HEK293 (cell line): ENCODE results near the gene KHDC1L.
A peak's percentile ranks its signal among the peaks of the same experiment; 100 is the strongest.

Experiments
- CTCF ChIA-PET: fragments of 350-600 bp; formaldehyde crosslinking; extraction: SDS; loops from one replicate; lab custom pipeline; 2021; ENCODE audit warnings: antibody characterized with exemption; lab: Yijun Ruan, JAX
- POLR2A ChIA-PET: fragments of 300-600 bp; formaldehyde crosslinking; extraction: SDS; loops from one replicate; lab custom pipeline; 2020; ENCODE audit warnings: antibody characterized with exemption, inconsistent platforms; lab: Yijun Ruan, JAX
- H3K27ac ChIP-seq: fragments of 200-500 bp; sonication (Bioruptor generic); 2 replicates; pipeline ENCODE4 v1.5.1; 2014; ENCODE audit warnings: low read depth, low read length, control low read depth, inconsistent platforms; ENCODE audit errors: extremely low read depth
- H3K36me3 ChIP-seq, 2 experiments: fragments of 200-500 bp in 1 of 2; sonication (Bioruptor generic) in 1 of 2; 1 replicate in 1 of 2; 2 replicates in 1 of 2; pipeline ENCODE4 v1.5.1; 2014 to 2017; ENCODE audit warnings: inconsistent platforms in 2 of 2, low read length in 2 of 2; ENCODE audit not compliant: control insufficient read depth in 2 of 2, insufficient read depth in 1 of 2
- H3K4me1 ChIP-seq: fragments of 200-500 bp; sonication (Bioruptor generic); 2 replicates; pipeline ENCODE4 v1.5.1; 2014; ENCODE audit warnings: mild to moderate bottlenecking, low read length, inconsistent platforms; ENCODE audit not compliant: control insufficient read depth, insufficient read depth
- H3K4me3 ChIP-seq: 2 replicates; pipeline ENCODE4 v1.5.1; 2011; ENCODE audit warnings: low read depth, mild to moderate bottlenecking, control low read depth, low read length, moderate library complexity
- H3K9me3 ChIP-seq: fragments of 200-500 bp; sonication (Bioruptor generic); 2 replicates; pipeline ENCODE4 v1.5.1; 2014; ENCODE audit warnings: low read depth, low read length, inconsistent platforms; ENCODE audit not compliant: control insufficient read depth, insufficient read depth
- MYNN ChIP-seq: fragments of 450-650 bp; formaldehyde crosslinking; IDR thresholded peaks from 2 replicates; pipeline ENCODE4 v1.5.1; 2016; ENCODE audit warnings: missing biosample characterization, missing genetic modification characterization, borderline replicate concordance
- PATZ1 ChIP-seq: fragments of 450-650 bp; formaldehyde crosslinking; IDR thresholded peaks from 2 replicates; pipeline ENCODE4 v1.5.1; 2016; ENCODE audit warnings: missing biosample characterization, missing genetic modification characterization
- SP2 ChIP-seq: fragments of 450-650 bp; formaldehyde crosslinking; IDR thresholded peaks from 2 replicates; pipeline ENCODE4 v1.5.1; 2016; ENCODE audit warnings: missing biosample characterization, missing genetic modification characterization
- WT1 ChIP-seq: fragments of 450-650 bp; formaldehyde crosslinking; IDR thresholded peaks from 2 replicates; pipeline ENCODE4 v1.5.1; 2016; ENCODE audit warnings: missing biosample characterization, missing genetic modification characterization
- ZBTB10 ChIP-seq: fragments of 450-650 bp; formaldehyde crosslinking; IDR thresholded peaks from 2 replicates; pipeline ENCODE4 v1.5.1; 2016; ENCODE audit warnings: missing biosample characterization, missing genetic modification characterization
- ZBTB11 ChIP-seq: fragments of 450-650 bp; formaldehyde crosslinking; conservative IDR thresholded peaks from 2 replicates; pipeline ENCODE4 v1.5.1; 2016; ENCODE audit warnings: low read depth, missing biosample characterization, missing genetic modification characterization
- ZBTB17 ChIP-seq: fragments of 450-650 bp; formaldehyde crosslinking; IDR thresholded peaks from 2 replicates; pipeline ENCODE4 v1.5.1; 2016; ENCODE audit warnings: missing biosample characterization, missing genetic modification characterization
- ZBTB26 ChIP-seq: fragments of 450-650 bp; formaldehyde crosslinking; optimal IDR thresholded peaks from 2 replicates; pipeline ENCODE3; 2016; ENCODE audit warnings: missing biosample characterization, mild to moderate bottlenecking, missing genetic modification characterization
- ZBTB6 ChIP-seq: fragments of 450-650 bp; formaldehyde crosslinking; IDR thresholded peaks from 2 replicates; pipeline ENCODE4 v1.5.1; 2017; ENCODE audit warnings: missing biosample characterization, missing genetic modification characterization
- ZFHX2 ChIP-seq: fragments of 450-650 bp; formaldehyde crosslinking; conservative IDR thresholded peaks from 2 replicates; pipeline ENCODE4 v1.5.1; 2016; ENCODE audit warnings: missing biosample characterization, missing genetic modification characterization
- ZIC2 ChIP-seq: fragments of 450-650 bp; formaldehyde crosslinking; IDR thresholded peaks from 2 replicates; pipeline ENCODE4 v1.5.1; 2016; ENCODE audit warnings: missing biosample characterization, missing genetic modification characterization
- ZNF10 ChIP-seq: fragments of 450-650 bp; formaldehyde crosslinking; IDR thresholded peaks from 2 replicates; pipeline ENCODE4 v1.5.1; 2017; ENCODE audit warnings: missing biosample characterization, missing genetic modification characterization
- ZNF140 ChIP-seq: fragments of 450-650 bp; formaldehyde crosslinking; IDR thresholded peaks from 2 replicates; pipeline ENCODE4 v1.5.1; 2016; ENCODE audit warnings: missing biosample characterization, missing genetic modification characterization
- ZNF335 ChIP-seq: fragments of 450-650 bp; formaldehyde crosslinking; conservative IDR thresholded peaks from 2 replicates; pipeline ENCODE4 v1.5.1; 2016; ENCODE audit warnings: missing biosample characterization, missing genetic modification characterization
- ZNF561 ChIP-seq: fragments of 450-650 bp; IDR thresholded peaks from 2 replicates; pipeline ENCODE4 v1.5.1; 2018; ENCODE audit warnings: missing biosample characterization, missing genetic modification characterization, borderline replicate concordance
- ZNF843 ChIP-seq: fragments of 450-650 bp; formaldehyde crosslinking; IDR thresholded peaks from 2 replicates; pipeline ENCODE4 v1.5.1; 2016; ENCODE audit warnings: missing biosample characterization, missing genetic modification characterization
- ZSCAN23 ChIP-seq: fragments of 450-650 bp; formaldehyde crosslinking; IDR thresholded peaks from 2 replicates; pipeline ENCODE4 v1.5.1; 2016; ENCODE audit warnings: missing biosample characterization, missing genetic modification characterization
- ZSCAN30 ChIP-seq: fragments of 450-650 bp; IDR thresholded peaks from 2 replicates; pipeline ENCODE4 v1.5.1; 2018; ENCODE audit warnings: missing biosample characterization, mild to moderate bottlenecking, missing genetic modification characterization, moderate library complexity
- TF ChIP-seq, protein P1 (sequence below): fragments of 450-650 bp; formaldehyde crosslinking; IDR thresholded peaks from 2 replicates; pipeline ENCODE4 v1.5.1; 2016; ENCODE audit warnings: missing biosample characterization, missing genetic modification characterization
- TF ChIP-seq, protein P2 (sequence below): fragments of 450-650 bp; formaldehyde crosslinking; IDR thresholded peaks from 2 replicates; pipeline ENCODE4 v1.5.1; 2016; ENCODE audit warnings: missing biosample characterization, missing genetic modification characterization

KHDC1L gene

DNA sequence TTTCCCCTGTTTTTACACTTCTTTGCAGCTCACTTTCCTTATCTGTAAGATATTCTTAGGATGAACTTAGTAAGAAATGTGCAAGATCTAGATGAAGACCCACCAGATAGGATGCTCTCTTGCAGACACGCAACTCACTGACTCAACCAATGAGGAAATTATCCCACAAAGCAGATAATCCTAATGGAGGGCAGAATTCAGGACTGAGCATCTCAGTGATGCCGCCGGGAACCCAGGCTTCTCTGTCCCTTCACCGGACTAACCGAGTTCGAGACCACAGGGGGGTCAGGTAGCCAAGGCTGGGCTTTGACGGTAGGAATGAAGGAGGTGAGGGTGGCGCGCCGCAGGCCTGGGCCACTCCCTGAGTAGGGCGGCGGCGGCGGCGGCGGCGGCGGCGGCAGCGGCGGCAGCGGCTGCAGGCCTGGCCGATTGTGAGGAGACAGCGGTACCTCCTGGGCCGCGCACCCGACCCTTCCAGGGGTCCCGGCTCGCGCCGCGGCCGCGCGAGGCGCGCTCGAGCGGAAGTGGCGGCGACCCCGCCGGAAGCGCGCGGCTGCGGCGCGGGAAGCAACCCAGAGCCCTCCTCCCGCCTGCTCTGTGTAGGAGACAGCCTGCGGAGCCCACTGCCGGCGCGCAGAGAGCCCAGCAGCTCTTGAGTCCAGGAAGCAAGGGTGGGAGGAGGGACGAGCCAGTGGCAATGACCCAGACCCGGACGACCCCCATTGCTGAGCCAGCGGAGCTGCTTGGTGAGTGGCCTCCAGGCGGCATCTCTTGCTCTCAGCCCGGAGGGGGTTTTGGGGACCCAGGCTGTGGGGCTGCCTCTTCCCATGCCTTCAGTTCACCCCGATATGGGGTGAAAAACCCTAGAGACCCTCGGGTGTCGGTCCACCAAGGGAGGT lies 37.6 kb upstream of the KHDC1L start, which contains the start of gene KHDC1:
Gene KHDC1, minus strand, starts transcription at position 526 of the 899 bp plus-strand sequence. CDS start 20,679 bp downstream, outside the sequence.
- H3K27ac ChIP-seq: peak within 1 kb of the TSS; percentile 64; the same call in 1 of the 2 replicates
- no peak for TF ChIP-seq MYNN (tag by site-specific recombination)
- TF ChIP-seq WT1: no peak
- no peak for TF ChIP-seq ZSCAN23 (tag by site-specific recombination)
- no peak for TF ChIP-seq ZNF140
- TF ChIP-seq SP2 (tag by site-specific recombination): peak; percentile 65
- 0 out of 2 replicates have a peak, but pooled peaks have one; percentile 17 for TF ChIP-seq ZBTB17
- peak; percentile 88 for TF ChIP-seq ZNF335
- 0 out of 2 replicates have a peak, but pooled peaks have one; percentile 42 for TF ChIP-seq ZNF10 (tag by site-specific recombination)
- TF ChIP-seq ZNF843 (tag by site-specific recombination): 0 out of 2 replicates have a peak, but pooled peaks have one; percentile 15
- TF ChIP-seq PATZ1 (tag by site-specific recombination): peak; percentile 70
- TF ChIP-seq ZBTB10: peak; percentile 54; the same call in 1 of the 2 replicates
- peak; percentile 76 for TF ChIP-seq ZSCAN30 (tag by site-specific recombination)
- TF ChIP-seq ZIC2: peak; percentile 65
- peak; percentile 29; the same call in 1 of the 2 replicates for TF ChIP-seq ZFHX2 (tag by site-specific recombination)
- TF ChIP-seq, protein P1, sequence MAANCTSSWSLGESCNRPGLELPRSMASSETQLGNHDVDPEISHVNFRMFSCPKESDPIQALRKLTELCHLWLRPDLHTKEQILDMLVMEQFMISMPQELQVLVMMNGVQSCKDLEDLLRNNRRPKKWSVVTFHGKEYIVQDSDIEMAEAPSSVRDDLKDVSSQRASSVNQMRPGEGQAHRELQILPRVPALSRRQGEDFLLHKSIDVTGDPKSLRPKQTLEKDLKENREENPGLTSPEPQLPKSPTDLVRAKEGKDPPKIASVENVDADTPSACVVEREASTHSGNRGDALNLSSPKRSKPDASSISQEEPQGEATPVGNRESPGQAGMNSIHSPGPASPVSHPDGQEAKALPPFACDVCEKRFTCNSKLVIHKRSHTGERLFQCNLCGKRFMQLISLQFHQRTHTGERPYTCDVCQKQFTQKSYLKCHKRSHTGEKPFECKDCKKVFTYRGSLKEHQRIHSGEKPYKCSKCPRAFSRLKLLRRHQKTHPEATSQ (tag by site-specific recombination): 0 out of 2 replicates have a peak, but pooled peaks have one; percentile 43
- TF ChIP-seq ZBTB6: 0 out of 2 replicates have a peak, but pooled peaks have one; percentile 34
- TF ChIP-seq, protein P2, sequence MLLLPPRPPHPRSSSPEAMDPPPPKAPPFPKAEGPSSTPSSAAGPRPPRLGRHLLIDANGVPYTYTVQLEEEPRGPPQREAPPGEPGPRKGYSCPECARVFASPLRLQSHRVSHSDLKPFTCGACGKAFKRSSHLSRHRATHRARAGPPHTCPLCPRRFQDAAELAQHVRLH (tag by site-specific recombination): peak; percentile 7; the same call in 1 of the 2 replicates
- peak; percentile 86 for TF ChIP-seq ZNF561 (tag by site-specific recombination)
- peak; percentile 81 for TF ChIP-seq ZBTB11 (tag by site-specific recombination)
- TF ChIP-seq ZBTB26 (tag by site-specific recombination): peak; percentile 69

More for the DNA sequence above, 37.6 kb upstream of the KHDC1L start, which contains the start of gene KHDC1:
- no peaks in the 10 kb centered on the region for H3K9me3 ChIP-seq
- H3K4me1 ChIP-seq: 0 out of 2 replicates have a peak, but pooled peaks cover 3% of the 10 kb centered on the region
- ChIA-PET CTCF (interaction anchor here (1.6 to 1.8 kb wide), 2 partner anchors 12 to 64 kb away, joined by 4 read pairs; no protein-coding TSS in a partner anchor), POLR2A (interaction anchor here (0.6 kb wide), 1 partner anchor 382 kb away, joined by 10 read pairs; no protein-coding TSS in a partner anchor)
- H3K4me3 ChIP-seq: peak within 1 kb of the TSS; percentile 62
- H3K36me3 ChIP-seq: peaks cover 0 to 20% of the 10 kb centered on the region in 2 experiments; a peak in 2 of 3 replicates
